ENCODE measurements around the gene PTPRN2. TPM values are rescaled to one million over a fixed set of nuclear protein-coding genes. Genes with fewer than 3 reads are reported as not detected.
A peak's percentile ranks its signal among the peaks of the same experiment; 100 is the strongest.

PTPRN2 gene
- total and polyA plus RNA-seq, 2 of the 8 experiments (the other 6 are each of a cell fraction or from before 2014, with no cell fraction given): 2.6 to 4.5 TPM

- no peak overlapping the region for H4K8ac ChIP-seq (ENCODE audit: extremely low read depth, insufficient read depth, low read length)
- H2BK15ac ChIP-seq (ENCODE audit: low read length): no peak overlapping the region
- no peaks in the 10 kb centered on the region for H3K36me3 ChIP-seq (ENCODE audit: control insufficient read depth in 2 of 4, insufficient read depth in 4 of 4, low read length in 3 of 4)
- no peaks in the 10 kb centered on the region for H4K20me1 ChIP-seq (replicated peaks in 1 of 2; ENCODE audit: control insufficient read depth in 1 of 2, insufficient read depth in 2 of 2, low read length in 2 of 2)
- H3K23me2 ChIP-seq (ENCODE audit: low read depth, low read length): peaks cover 3% of the 10 kb centered on the region; the same call in 1 of the 2 replicates
- H3K9ac ChIP-seq (replicated peaks in 1 of 4; ENCODE audit: extremely low read depth in 1 of 4, low read depth in 3 of 4, low read length in 3 of 4): no peak overlapping the region
- H3K4me2 ChIP-seq (ENCODE audit: insufficient read depth in 1 of 2, low read depth in 2 of 2, low read length in 2 of 2): no peak overlapping the region
- H3K79me1 ChIP-seq (ENCODE audit: low read depth, low read length): no peaks in the 10 kb centered on the region
- H4K5ac ChIP-seq (ENCODE audit: insufficient read length, low read depth, low read length): no peak overlapping the region
- H3K23ac ChIP-seq (ENCODE audit: insufficient read length): no peak overlapping the region
- ChIA-PET POLR2A (ENCODE audit: partially characterized antibody) (no interaction called here), CTCF (ENCODE audit: partially characterized antibody) (interaction anchor here (0.9 kb wide), 1 partner anchor 19 kb away, joined by 3 read pairs; no protein-coding TSS in a partner anchor)
- no peak for DNase-seq (ENCODE audit: low read depth in 1 of 2, low spot score in 2 of 2)
- no peak overlapping the region for H3K27ac ChIP-seq (ENCODE audit: low read depth, low read length)
- H2BK12ac ChIP-seq (ENCODE audit: low read depth, low read length): 0 out of 2 replicates have a peak overlapping the region, but pooled peaks have one; percentile 19
- H3K4ac ChIP-seq (replicated peaks; ENCODE audit: insufficient read length, low read depth, low read length): no peak overlapping the region
- peaks cover 4 to 50% of the 10 kb centered on the region in 2 experiments; a peak in 2 of 4 replicates for H3K9me3 ChIP-seq (ENCODE audit: insufficient read depth in 2 of 2, low read depth in 1 of 2, low read length in 1 of 2)
- H2BK20ac ChIP-seq (ENCODE audit: low read length): no peak overlapping the region
- WGBS, 2 experiments (ENCODE audit: extremely low coverage in 1 of 2, insufficient coverage in 1 of 2, insufficient read length in 1 of 2, insufficient replicate concordance in 2 of 2, low coverage in 1 of 2, low lambda C conversion rate in 2 of 2, missing lambda C conversion rate in 1 of 2): 93% methylated on average over 20 of the region's 30 CpGs; no CpG with 5 or more reads in 1 of the 2 experiments
- H3K56ac ChIP-seq (replicated peaks; ENCODE audit: insufficient read length, low read depth, low read length): no peak overlapping the region
- H3K4me1 ChIP-seq (replicated peaks in 1 of 4; ENCODE audit: control insufficient read depth in 3 of 4, insufficient read depth in 4 of 4, low read length in 3 of 4): no peaks in the 10 kb centered on the region; a peak in 1 of 7 replicates
- no peaks in the 10 kb centered on the region for H3K79me2 ChIP-seq (ENCODE audit: control insufficient read depth in 1 of 2, insufficient read depth in 2 of 2, low read length in 2 of 2)
- no peak overlapping the region for H3K14ac ChIP-seq (ENCODE audit: insufficient read length)
- no peak overlapping the region; the same call in 1 of the 2 replicates for H2AK5ac ChIP-seq (ENCODE audit: low read depth, low read length)
- H2AFZ ChIP-seq (ENCODE audit: low read length): no peak overlapping the region
- H3K27me3 ChIP-seq (replicated peaks in 1 of 4; ENCODE audit: control insufficient read depth in 3 of 4, extremely low read depth in 1 of 4, insufficient read depth in 3 of 4, low read length in 3 of 4): peaks cover 0 to under 1% (median 0%) of the 10 kb centered on the region in 4 experiments; a peak in 2 of 7 replicates
- no peak overlapping the region for H2BK5ac ChIP-seq (ENCODE audit: low read depth, low read length)
- no peak overlapping the region for H3K4me3 ChIP-seq (ENCODE audit: extremely low read depth in 1 of 4, insufficient read depth in 2 of 4, low read depth in 3 of 4, low read length in 4 of 4)
- H2BK120ac ChIP-seq (replicated peaks; ENCODE audit: low read depth, low read length): no peak overlapping the region
- H4K91ac ChIP-seq (replicated peaks; ENCODE audit: insufficient read length, low read length): no peak overlapping the region
- no peak overlapping the region; the same call in 1 of the 2 replicates for H3K18ac ChIP-seq (ENCODE audit: extremely low read depth, low read length)
- FAIRE-seq: no peak
These were observed 501.6 kb downstream of the PTPRN2 start for GRCh38 chr7:158085741-158086695.

All from H1 (cell line).